Astrocyte of the cerebellum (primary cell): ENCODE results near the gene CASP8.

Experiments used
- DNase-seq: peaks from one replicate; pipeline ENCODE4 v3.0.0-alpha.2; 2011; ENCODE audit warnings: low read depth
- H3K4me3 ChIP-seq: 2 replicates; pipeline ENCODE4 v1.5.1; 2011; ENCODE audit warnings: mild to moderate bottlenecking, low read depth, low read length, moderate library complexity
- in situ Hi-C: cut with HindIII; loops from 2 replicates; pipeline ENCODE4 v1.10.0; 2017; ENCODE audit warnings: low sequenced_read_pairs
- TF ChIP-seq, protein P1 (sequence below): IDR thresholded peaks from 2 replicates; pipeline ENCODE4 v1.5.1; 2012; ENCODE audit warnings: low read length, low read depth, moderate library complexity, mild to moderate bottlenecking; ENCODE audit errors: missing control alignments

Gene CASP8

DNA sequence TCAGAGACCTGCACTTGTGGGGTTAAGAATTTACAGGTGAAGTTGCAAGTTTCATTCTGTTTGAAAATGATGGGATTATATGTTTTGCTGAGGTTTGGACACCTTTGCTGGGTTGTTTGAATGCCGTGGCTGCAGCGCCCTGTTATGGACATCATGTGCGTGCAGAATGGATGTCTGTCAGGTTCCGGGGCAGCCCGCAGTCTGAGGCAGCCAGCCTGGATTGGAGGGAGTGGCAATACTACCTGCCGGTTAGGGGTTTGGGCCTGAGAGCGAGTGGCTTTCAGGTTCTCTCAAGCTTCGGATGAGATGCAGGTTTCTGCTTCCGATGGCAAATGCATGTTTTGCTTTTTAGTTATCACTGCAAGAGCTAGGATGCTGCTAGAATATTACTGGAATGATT is 1.1 kb downstream of the CASP8 start:
- in situ Hi-C loops, result no loop called here
- H3K4me3 ChIP-seq, result no peak overlapping the region
- TF ChIP-seq, protein P1, sequence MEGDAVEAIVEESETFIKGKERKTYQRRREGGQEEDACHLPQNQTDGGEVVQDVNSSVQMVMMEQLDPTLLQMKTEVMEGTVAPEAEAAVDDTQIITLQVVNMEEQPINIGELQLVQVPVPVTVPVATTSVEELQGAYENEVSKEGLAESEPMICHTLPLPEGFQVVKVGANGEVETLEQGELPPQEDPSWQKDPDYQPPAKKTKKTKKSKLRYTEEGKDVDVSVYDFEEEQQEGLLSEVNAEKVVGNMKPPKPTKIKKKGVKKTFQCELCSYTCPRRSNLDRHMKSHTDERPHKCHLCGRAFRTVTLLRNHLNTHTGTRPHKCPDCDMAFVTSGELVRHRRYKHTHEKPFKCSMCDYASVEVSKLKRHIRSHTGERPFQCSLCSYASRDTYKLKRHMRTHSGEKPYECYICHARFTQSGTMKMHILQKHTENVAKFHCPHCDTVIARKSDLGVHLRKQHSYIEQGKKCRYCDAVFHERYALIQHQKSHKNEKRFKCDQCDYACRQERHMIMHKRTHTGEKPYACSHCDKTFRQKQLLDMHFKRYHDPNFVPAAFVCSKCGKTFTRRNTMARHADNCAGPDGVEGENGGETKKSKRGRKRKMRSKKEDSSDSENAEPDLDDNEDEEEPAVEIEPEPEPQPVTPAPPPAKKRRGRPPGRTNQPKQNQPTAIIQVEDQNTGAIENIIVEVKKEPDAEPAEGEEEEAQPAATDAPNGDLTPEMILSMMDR, result no peak
- DNase-seq, result no peak

DNA sequence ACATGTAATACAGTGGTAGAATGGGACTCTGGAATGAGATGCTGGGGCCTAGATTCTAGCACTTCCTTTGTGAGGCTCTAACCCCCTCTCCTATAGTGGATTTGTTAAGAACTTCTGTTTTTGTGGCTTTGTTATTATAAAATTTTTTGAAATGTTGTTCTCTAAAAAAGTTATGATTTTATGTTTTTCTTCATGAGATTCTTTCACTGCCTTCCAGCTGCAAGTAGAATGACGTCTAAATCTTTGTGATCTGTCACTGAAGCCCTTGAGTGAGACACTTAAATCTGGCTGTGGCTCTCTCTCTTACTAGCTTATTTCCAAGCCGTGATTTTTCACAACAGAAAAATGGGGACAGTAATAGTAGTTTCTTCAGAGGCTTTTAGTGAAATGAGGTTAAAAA is 1.6 kb downstream of the CASP8 start:
- TF ChIP-seq, protein P1, result no peak
- in situ Hi-C loops, result no loop called here
- no peak for DNase-seq
- no peak overlapping the region for H3K4me3 ChIP-seq

DNA sequence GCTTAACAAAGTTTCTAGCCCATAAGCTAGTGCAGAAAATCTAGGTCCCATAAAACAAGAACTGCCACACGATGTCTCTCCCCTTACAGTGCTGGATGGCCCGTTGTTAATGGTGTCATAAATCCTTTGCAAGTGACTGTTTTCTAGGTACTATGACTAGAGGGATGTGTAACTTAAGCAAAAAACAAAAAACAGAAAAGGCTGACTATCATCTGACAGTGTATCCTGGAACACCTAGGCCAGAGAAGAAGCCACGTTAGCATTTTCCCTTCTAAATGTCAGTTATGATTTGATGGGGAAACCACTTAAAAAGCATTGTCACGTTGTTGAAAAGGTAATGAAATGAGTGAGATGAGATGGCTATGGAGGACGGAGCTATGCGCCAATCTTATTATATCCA is 2.4 kb downstream of the CASP8 start:
- TF ChIP-seq, protein P1, result no peak
- no peak for DNase-seq
- in situ Hi-C loops, result no loop called here
- H3K4me3 ChIP-seq, result no peak overlapping the region

DNA sequence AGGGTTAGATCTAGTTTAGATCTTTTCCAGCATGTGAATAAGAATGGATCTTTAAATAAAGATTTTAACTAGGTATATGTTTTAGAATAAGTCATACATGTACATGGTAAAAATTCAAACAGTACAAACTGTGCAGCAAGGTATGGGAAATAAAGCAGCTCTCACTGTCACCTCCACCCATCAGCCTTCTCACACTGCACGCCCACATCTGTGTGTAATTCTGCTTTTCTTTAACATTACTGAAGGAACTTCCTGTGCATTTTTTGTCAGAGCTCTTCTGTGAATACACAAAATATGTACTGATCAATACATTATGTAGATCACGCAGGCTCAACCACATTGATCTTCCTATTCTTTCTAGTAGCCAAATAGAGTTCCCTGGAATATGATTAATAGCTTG is 3.4 kb downstream of the CASP8 start:
- H3K4me3 ChIP-seq, result no peak overlapping the region
- in situ Hi-C loops, result no loop called here
- TF ChIP-seq, protein P1, result no peak
- no peak for DNase-seq

DNA sequence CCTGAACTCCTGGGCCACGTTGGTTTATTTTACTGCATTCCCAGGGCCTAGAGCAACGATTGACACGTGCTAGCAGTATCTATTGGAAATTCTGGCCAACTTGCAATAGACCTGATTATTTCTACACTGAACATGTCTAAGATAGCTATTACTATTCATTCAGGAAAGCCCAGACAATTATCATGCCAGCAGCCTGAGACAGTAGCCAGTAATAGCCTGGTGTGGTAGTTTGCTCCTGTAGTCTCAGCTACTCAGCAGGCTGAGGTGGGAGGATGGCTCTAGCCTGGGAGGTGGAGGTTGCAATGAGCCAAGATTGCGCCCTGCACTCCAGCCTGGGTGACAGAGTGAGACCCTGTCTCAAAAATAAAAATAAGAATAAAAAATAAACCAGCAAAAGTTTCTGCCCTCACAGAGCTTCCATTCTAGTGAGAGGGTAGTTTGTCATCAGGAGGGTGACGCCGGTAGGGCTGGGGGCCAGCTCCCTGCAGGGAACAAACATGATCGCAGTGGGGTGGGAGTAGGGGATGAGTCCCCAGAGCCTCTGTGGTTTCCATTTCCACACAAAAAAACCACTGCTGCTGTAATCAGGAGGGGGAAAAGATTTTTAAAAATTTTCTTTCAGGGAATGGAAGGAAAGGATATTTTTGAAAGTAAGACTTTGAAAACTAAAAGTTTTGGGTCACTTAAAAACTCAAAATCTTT is 4.3 kb downstream of the CASP8 start:
- no peak overlapping the region for H3K4me3 ChIP-seq
- in situ Hi-C loops, result no loop called here
- TF ChIP-seq, protein P1, result no peak
- DNase-seq, result no peak

DNA sequence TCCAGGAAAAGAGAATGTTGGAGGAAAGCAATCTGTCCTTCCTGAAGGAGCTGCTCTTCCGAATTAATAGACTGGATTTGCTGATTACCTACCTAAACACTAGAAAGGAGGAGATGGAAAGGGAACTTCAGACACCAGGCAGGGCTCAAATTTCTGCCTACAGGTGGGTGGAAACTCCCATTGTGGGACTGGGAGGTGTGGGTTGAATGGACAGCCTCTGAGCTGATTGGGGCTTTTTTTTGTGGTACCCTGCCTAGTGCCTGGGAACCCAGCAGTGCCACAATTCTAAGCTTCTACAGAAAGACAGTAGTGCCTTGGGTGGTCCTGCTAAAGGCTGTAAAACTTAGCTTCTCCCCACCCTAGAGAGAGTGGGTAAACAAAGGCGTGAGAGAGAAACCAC is 6.3 kb downstream of the CASP8 start:
- in situ Hi-C loops, result no loop called here
- TF ChIP-seq, protein P1, result no peak
- no peak for DNase-seq
- H3K4me3 ChIP-seq, result no peak overlapping the region
